ENCODE results near the gene TLE2. TPM values are rescaled to one million over a fixed set of nuclear protein-coding genes. Genes with fewer than 3 reads are reported as not detected.

TLE2 gene
- total RNA-seq = 0.53 and 1.0 TPM in 2 replicates

- FAIRE-seq (no peak), DNase-seq (ENCODE audit: low read depth) (no peak)
- Histone ChIP-seq H3K4me3 (ENCODE audit: low read depth, low read length) (peak within 1 kb of the TSS; percentile 16), H3K27me3 (ENCODE audit: control insufficient read depth, insufficient read depth, low read length) (peaks cover 11% of the 10 kb centered on the region), H3K36me3 (ENCODE audit: control insufficient read depth, insufficient read depth, low read length) (no peaks in the 10 kb centered on the region)
- no peak for TF ChIP-seq CTCF (IDR thresholded peaks at IDR 0.05; ENCODE audit: insufficient read depth, low read length, severe bottlenecking)
These were observed at the start of gene TLE2 for GRCh38 chr19:3029065-3029923. TSS of gene TLE2 (minus strand) at chr19:3029280. CDS start at chr19:3028904, 376 bp downstream.

GRCh38 chr19:3075605-3076431 is 46.7 kb upstream of the TLE2 start:
- TF ChIP-seq CTCF (IDR thresholded peaks at IDR 0.05; ENCODE audit: insufficient read depth, low read length, severe bottlenecking) = peak; percentile 96
- no peak for DNase-seq (ENCODE audit: low read depth)
- Histone ChIP-seq H3K4me3 (ENCODE audit: low read depth, low read length) (no peak overlapping the region), H3K36me3 (ENCODE audit: control insufficient read depth, insufficient read depth, low read length) (no peaks in the 10 kb centered on the region), H3K27me3 (ENCODE audit: control insufficient read depth, insufficient read depth, low read length) (no peaks in the 10 kb centered on the region)
- FAIRE-seq = no peak

- DNase-seq (ENCODE audit: low read depth) (no peak), FAIRE-seq (no peak)
- Histone ChIP-seq H3K4me3 (ENCODE audit: low read depth, low read length) (no peak overlapping the region), H3K36me3 (ENCODE audit: control insufficient read depth, insufficient read depth, low read length) (no peaks in the 10 kb centered on the region), H3K27me3 (ENCODE audit: control insufficient read depth, insufficient read depth, low read length) (no peaks in the 10 kb centered on the region)
- peak; percentile 27 for TF ChIP-seq CTCF (IDR thresholded peaks at IDR 0.05; ENCODE audit: insufficient read depth, low read length, severe bottlenecking)
These were observed 45.0 kb upstream of the TLE2 start for GRCh38 chr19:3073931-3074595.

GRCh38 chr19:3073159-3073563 is 44.1 kb upstream of the TLE2 start:
- H3K27me3 ChIP-seq (ENCODE audit: control insufficient read depth, insufficient read depth, low read length) = no peaks in the 10 kb centered on the region
- DNase-seq (ENCODE audit: low read depth) (peak; percentile 46), FAIRE-seq (no peak)
- TF ChIP-seq CTCF (IDR thresholded peaks at IDR 0.05; ENCODE audit: insufficient read depth, low read length, severe bottlenecking) = no peak
- no peak overlapping the region for H3K4me3 ChIP-seq (ENCODE audit: low read depth, low read length)
- no peaks in the 10 kb centered on the region for H3K36me3 ChIP-seq (ENCODE audit: control insufficient read depth, insufficient read depth, low read length)

DNA sequence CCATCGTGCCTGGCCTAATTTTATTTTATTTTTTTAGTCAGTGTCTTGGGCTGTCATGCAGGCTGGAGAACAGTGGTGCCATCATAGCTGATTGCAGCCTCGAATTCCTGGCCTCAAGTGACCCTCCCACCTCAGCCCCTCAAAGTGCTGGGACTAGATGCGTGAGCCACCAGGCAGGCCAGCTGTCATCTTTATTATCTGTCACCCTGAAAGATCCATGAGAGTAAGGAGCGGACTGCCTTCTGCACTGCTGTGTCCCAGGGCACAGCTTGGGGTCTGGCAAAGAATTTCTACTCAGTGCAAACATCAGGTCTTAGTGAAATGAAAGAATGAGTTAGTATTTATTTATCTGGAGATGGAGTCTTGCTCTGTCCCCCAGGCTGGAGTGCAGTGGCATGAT is 42.7 kb upstream of the TLE2 start:
- Histone ChIP-seq H3K27me3 (ENCODE audit: control insufficient read depth, insufficient read depth, low read length) (no peaks in the 10 kb centered on the region), H3K36me3 (ENCODE audit: control insufficient read depth, insufficient read depth, low read length) (no peaks in the 10 kb centered on the region), H3K4me3 (ENCODE audit: low read depth, low read length) (no peak overlapping the region)
- DNase-seq (ENCODE audit: low read depth) (no peak), FAIRE-seq (no peak)
- no peak for TF ChIP-seq CTCF (IDR thresholded peaks at IDR 0.05; ENCODE audit: insufficient read depth, low read length, severe bottlenecking)

Data from bronchial epithelial cell (primary cell).